HuH-7 (cell line): Measurements from ENCODE around the gene MAP3K10.
A peak's percentile ranks its signal among the peaks of the same experiment; 100 is the strongest.

ENCODE experiments used
- DNase-seq: peaks from one replicate; pipeline ENCODE4 v3.0.0; 2011; ENCODE audit warnings: low spot score

MAP3K10 gene

DNA sequence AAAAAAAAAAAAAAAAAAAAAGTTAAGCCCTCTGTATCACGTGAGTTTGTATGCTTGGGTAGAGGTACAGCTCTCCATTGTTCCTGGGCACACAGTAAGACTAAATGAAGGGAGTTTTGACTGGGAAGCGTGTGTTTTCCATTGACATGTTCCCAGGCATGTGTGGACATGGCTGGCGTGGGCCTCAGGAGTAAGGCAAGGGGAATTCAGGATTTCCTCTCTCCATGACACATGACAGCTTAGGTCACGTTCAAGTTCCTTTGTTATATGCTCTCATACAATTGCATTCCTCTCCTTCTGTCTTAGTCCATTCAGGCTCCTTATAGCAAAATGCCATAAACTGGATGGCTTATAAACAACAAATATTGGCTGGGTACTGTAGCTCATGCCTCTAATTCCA, 17.1 kb upstream of the MAP3K10 start:
- no peak for DNase-seq

DNA sequence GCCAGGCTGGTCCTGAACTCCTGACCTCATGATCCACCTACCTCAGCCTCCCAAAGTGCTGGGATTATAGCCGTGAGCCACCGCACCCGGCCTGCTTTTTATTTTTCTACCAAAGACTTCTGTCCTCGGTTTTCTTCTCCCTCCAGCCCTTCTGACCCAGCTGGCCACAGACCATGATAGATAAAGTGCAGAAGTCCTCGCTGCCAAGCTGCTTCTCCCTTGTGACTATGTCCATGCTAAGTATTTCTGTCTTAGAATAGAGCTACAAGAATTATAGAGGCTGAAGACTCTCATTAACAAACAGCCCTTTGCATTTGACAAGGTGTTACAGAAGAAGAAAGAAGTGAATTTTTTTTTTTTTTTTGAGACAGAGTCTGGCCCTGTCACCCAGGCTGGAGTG, 15.4 kb upstream of the MAP3K10 start:
- no peak for DNase-seq

- DNase-seq: no peak
Observed at GRCh38 chr19:40177286-40178070, 13.7 kb upstream of the MAP3K10 start.

DNA sequence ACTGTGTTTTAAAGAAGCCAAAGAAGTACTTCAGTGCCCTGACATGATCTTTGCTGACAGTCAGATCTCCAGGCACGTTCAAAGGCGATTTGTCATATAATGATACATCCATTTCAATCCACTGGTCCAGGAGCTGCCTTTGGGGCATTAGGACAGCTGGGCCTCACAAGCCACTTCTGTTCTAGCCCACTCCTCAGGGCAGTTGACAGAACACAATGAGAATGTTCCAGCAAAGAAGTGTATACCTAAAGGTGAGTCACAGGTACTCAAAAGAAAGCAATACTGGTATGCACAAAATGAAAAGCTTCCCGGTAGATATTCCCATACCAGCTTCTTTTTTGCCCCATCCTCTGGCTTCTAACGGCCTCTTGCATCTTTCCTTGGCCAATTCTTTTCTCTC, 12.5 kb upstream of the MAP3K10 start:
- no peak for DNase-seq

GRCh38 chr19:40184273-40184672, 7.0 kb upstream of the MAP3K10 start:
- DNase-seq: no peak

DNA sequence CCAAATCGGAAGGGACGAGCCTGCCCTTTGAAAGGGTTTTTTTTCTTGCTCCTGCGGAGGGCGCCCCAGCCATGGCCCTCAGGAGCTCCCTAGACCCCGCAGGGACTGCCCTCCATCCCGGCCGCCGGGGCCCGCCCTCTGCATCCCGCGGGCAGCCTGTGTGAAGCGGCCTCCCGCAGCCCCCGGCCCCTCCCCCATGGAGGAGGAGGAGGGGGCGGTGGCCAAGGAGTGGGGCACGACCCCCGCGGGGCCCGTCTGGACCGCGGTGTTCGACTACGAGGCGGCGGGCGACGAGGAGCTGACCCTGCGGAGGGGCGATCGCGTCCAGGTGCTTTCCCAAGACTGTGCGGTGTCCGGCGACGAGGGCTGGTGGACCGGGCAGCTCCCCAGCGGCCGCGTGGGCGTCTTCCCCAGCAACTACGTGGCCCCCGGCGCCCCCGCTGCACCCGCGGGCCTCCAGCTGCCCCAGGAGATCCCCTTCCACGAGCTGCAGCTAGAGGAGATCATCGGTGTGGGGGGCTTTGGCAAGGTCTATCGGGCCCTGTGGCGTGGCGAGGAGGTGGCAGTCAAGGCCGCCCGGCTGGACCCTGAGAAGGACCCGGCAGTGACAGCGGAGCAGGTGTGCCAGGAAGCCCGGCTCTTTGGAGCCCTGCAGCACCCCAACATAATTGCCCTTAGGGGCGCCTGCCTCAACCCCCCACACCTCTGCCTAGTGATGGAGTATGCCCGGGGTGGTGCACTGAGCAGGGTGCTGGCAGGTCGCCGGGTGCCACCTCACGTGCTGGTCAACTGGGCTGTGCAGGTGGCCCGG, 815 bp downstream of the MAP3K10 start:
- peak; percentile 83 for DNase-seq

DNA sequence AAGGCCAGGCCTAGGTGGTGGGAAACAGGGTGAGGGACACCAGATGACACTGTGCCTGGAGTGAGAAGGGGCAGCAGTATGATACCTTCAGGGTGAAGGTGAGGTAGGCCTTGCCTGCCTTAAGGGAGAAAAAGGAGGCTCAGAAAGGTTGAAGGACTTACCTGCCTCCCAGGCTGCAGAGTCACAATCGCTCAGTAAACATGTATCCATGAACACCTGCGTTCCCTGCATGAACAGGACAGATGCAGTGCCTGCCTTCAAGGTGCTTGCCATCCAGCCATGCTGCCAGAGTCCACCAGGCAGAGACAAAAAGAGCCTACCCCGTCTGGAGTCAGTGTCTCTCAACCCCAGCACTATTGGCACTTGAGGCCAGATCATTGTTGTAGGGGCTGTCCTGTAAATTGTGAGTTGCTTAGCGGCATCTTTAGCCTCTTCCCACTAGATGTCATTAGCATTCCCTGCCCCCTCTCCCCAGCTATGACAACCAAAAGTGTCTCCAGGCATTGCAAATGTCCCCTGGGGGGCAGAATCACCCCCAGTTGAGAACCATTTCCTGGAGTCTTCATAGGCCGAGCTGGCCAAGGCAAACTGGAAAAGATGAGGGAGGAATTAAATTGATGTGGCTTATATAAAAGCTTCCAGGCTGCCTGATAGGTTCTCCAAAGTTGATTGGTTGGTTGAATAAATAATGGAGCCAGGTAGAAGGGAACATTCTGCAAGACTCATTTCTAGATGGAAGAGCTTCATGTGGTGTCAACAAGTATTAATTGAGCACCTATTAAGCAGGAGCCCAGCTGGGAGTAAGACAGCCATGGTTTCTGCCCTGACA, 1.7 kb downstream of the MAP3K10 start:
- no peak for DNase-seq

DNA sequence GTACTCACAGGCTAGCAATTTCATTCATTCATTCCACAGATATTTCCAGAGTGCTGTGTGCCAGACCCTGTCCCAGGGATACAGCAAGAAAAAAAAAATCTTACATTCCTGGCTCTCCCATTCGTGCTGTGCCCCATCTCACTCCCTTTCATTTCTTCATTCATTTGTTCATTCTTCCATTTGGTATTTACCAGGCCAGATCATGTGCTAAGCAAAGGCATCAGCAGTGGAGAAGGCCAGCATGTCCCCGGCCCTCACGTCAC, 2.3 kb downstream of the MAP3K10 start:
- no peak for DNase-seq

DNA sequence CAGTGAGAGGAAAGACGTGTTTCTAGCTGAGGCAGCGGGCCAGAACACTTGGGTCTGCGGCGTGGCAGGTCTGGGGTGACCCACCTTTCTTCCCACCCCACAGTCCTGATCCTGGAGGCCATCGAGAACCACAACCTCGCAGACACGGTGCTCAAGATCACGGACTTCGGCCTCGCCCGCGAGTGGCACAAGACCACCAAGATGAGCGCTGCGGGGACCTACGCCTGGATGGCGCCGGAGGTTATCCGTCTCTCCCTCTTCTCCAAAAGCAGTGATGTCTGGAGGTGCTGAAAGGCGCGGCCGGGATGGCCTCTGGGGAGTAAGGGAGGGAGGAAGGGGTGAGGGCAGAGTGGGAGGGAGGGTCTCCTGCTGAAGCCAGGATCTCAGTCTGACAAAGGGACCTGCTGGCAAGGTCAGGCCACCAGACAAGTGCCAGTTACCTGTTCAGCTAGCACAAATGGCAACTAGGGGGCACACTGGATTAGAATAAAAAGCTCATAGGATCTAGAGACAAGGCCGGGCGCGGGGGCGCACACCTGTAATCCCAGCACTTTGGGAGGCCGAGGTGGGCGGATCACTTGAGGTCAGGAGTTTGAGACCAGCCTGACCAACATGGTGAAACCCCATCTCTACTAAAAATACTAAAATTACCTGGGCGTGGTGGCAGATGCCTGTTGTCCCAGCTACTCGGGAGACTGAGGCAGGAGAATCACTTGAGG, 7.2 kb downstream of the MAP3K10 start:
- no peak for DNase-seq

DNA sequence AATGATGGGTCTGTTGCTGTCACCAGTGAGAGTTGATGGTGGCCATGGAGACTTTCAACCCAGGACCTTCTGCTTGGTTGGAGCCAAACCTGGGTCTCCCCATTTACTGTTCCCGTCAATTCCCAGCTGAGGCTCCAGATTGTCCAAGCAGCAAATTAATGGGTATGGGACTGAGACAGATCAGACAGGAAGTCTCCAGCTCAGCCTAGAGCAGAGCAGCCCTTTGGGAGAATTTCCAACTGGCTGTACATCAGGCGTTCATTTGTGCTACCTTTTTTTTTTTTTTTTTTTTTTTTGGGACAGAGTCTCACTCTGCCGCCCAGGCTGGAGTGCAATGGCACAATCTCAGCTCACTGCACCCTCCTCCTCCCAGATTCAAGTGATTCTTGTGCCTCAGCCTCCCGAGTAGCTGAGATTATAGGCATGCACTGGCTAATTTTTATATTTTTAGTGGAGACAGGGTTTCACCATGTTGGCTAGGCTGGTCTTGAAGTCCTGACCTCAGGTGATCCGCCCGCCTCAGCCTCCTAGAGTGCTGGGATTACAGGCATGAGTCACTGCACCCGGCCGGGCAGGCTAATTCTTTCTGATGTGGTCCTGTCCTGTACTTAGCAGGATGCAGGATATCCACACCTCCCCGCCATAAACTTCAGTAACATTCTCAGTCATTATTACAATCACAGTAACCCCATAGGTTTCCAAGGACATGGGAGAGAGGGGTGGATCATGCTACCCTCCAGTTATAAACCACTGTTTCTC, 9.3 kb downstream of the MAP3K10 start:
- no peak for DNase-seq

- no peak for DNase-seq
Observed at GRCh38 chr19:40204381-40204780, 13.2 kb downstream of the MAP3K10 start.

DNA sequence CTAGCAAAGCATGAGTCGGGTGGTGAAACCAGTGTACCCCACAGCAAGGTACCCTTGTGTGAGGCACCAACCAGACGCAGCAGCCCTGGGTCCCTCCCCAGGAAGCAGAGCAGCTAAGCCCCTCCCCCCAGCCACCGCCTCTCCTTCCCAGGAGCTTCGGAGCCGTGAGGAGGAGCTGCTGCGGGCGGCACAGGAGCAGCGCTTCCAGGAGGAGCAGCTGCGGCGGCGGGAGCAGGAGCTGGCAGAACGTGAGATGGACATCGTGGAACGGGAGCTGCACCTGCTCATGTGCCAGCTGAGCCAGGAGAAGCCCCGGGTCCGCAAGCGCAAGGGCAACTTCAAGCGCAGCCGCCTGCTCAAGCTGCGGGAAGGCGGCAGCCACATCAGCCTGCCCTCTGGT, 14.5 kb downstream of the MAP3K10 start:
- DNase-seq: no peak

- DNase-seq: no peak
Observed at GRCh38 chr19:40208602-40209001, 17.4 kb downstream of the MAP3K10 start.

- no peak for DNase-seq
Observed at GRCh38 chr19:40210889-40211288, 19.7 kb downstream of the MAP3K10 start.

DNA sequence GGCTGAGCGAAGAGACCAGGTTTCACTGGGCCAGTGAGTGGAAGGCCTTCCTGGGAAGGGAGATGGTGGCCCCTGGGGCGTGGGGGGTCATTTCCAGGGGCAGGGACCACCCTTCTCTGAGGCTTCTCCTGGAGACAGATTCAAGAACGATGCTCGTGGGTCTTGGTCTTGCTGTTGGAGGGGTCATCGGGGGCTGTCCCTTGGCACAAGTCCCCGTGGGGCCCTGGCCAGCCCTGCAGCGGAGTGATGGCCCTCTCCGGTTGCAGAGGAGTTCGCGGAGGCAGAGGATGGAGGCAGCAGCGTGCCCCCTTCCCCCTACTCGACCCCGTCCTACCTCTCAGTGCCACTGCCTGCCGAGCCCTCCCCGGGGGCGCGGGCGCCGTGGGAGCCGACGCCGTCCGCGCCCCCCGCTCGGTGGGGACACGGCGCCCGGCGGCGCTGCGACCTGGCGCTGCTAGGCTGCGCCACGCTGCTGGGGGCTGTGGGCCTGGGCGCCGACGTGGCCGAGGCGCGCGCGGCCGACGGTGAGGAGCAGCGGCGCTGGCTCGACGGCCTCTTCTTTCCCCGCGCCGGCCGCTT, 22.1 kb downstream of the MAP3K10 start:
- DNase-seq: no peak

DNA sequence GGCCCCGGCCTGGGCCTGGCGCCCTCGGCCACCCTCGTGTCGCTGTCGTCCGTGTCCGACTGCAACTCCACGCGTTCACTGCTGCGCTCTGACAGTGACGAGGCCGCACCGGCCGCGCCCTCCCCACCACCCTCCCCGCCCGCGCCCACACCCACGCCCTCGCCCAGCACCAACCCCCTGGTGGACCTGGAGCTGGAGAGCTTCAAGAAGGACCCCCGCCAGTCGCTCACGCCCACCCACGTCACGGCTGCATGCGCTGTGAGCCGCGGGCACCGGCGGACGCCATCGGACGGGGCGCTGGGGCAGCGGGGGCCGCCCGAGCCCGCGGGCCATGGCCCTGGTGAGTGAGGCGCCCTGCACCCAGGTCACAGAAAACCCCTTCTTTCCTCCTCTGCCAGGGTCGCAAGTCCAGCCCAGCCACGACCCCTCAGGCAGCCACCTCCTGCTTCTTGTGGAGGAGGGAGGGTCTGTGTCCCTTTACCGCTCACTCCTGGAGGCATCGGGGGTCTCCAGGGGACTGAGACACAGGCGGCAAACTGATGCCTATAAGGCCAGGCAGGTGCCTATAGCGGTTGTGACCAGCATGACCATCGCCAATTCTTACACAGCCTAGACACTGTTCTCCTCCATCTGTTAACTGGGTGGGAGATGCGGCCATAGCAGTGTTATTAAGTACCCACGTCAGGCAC, 22.8 kb downstream of the MAP3K10 start:
- no peak for DNase-seq

DNA sequence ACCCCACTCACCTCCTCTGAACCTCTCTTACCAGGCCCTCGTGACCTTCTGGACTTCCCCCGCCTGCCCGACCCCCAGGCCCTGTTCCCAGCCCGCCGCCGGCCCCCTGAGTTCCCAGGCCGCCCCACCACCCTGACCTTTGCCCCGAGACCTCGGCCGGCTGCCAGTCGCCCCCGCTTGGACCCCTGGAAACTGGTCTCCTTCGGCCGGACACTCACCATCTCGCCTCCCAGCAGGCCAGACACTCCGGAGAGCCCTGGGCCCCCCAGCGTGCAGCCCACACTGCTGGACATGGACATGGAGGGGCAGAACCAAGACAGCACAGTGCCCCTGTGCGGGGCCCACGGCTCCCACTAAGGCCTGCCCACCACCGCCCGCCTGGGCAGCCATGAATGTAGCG, 23.7 kb downstream of the MAP3K10 start:
- no peak for DNase-seq

DNA sequence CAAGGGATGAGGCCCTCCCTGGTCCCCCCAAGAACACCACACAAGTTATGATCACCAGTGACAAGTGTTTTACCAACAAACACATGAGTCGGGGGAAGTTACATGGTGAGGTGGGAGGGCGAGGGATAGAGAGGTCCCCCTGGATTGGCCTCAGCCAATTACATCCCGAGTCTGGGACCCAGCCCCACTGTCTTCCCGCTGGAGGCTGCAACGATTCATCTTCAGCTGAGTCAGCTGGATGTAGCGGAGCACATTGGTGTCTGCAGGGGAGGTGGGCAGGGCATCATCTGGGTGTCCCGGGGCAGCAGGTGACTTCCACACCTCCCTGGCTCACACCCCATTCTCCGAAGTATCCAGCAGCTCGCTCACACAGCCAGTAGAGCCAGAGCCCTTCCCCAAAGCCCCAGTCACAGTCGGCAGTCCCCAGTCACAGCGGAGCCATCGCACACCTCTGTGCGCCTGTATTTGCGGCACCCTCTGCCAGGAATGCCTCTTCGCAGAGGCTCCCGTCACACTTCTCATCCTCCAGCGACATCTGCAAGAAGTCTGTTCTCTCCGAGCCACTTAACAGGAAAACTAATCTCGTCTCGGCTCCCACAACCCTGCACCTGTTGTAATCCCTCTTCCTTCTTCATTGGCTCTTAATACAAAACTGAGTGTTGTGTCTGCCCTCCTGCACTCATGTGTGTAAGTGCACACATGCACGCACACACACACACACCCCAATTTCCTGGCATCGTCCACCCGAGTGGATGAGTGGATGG, 25.0 kb downstream of the MAP3K10 start:
- no peak for DNase-seq

DNA sequence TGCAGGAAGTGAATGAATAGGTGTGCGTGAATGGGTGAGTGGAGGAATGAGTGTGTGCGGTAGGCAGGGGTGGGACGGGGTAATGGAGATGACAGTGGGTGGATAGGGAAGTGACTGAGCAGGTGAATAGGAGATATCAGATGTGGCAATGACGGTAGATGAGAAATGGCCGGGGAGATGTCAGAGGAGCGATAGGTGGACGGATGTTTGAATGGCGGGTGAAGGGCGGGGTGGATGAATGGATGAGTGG, 25.5 kb downstream of the MAP3K10 start:
- DNase-seq: no peak
